Keratinocyte (primary cell): ENCODE results near the gene USP50. TPM values are rescaled to one million over a fixed set of nuclear protein-coding genes. Genes with fewer than 3 reads are reported as not detected.
"Not testable (repeated sequence)": the region's sequence is repeated elsewhere in the genome, so short reads cannot be mapped to it uniquely, and the experiment has no call there.

Source experiments
- DNase-seq: peaks from one replicate; pipeline ENCODE4 v3.0.0-alpha.2; 2011; ENCODE audit warnings: low read depth, missing footprints, low spot score
- FAIRE-seq: peaks from 2 replicates; lab custom pipeline; 2011; peaks lifted over from hg19 to GRCh38; lab: Jason Lieb, UNC
- H2AFZ ChIP-seq: 2 replicates; pipeline ENCODE4 v1.6.0; 2012; ENCODE audit warnings: low read length, control low read depth, inconsistent platforms; ENCODE audit not compliant: control insufficient read depth
- H3K27ac ChIP-seq: 2 replicates; pipeline ENCODE4 v1.5.1; 2011; ENCODE audit warnings: low read length; ENCODE audit not compliant: control insufficient read depth, insufficient read depth
- H3K27me3 ChIP-seq: 3 replicates; pipeline ENCODE4 v1.6.0; 2011; ENCODE audit warnings: low read length; ENCODE audit not compliant: control insufficient read depth, insufficient read depth; ENCODE audit errors: extremely low read depth
- H3K36me3 ChIP-seq, 2 experiments: 2 replicates in 1 of 2; 3 replicates in 1 of 2; pipeline ENCODE4 v1.5.1; 2011; ENCODE audit warnings: low read length in 2 of 2, mild to moderate bottlenecking in 1 of 2; ENCODE audit not compliant: control insufficient read depth in 2 of 2, insufficient read depth in 2 of 2; ENCODE audit errors: extremely low read depth in 1 of 2
- H3K4me1 ChIP-seq: 3 replicates; pipeline ENCODE4 v1.5.1; 2011; ENCODE audit warnings: low read length; ENCODE audit not compliant: control insufficient read depth, insufficient read depth; ENCODE audit errors: extremely low read depth
- H3K4me2 ChIP-seq: 3 replicates; pipeline ENCODE4 v1.6.0; 2011; ENCODE audit warnings: low read depth, low read length; ENCODE audit not compliant: control insufficient read depth, insufficient read depth; ENCODE audit errors: extremely low read depth
- H3K4me3 ChIP-seq, 3 experiments: fragments of 200-600 bp in 1 of 3; sonication (generic) in 1 of 3; 2 replicates in 2 of 3; 3 replicates in 1 of 3; pipeline ENCODE4 v1.5.1; 2011 to 2016; ENCODE audit warnings: low read length in 3 of 3, mild to moderate bottlenecking in 3 of 3, control low read depth in 2 of 3, inconsistent platforms in 1 of 3, low read depth in 1 of 3, mixed read lengths in 1 of 3, mixed run types in 1 of 3, moderate library complexity in 1 of 3; ENCODE audit not compliant: control insufficient read depth in 2 of 3, insufficient read depth in 2 of 3; ENCODE audit errors: extremely low read depth in 1 of 3
- H3K79me2 ChIP-seq: 2 replicates; pipeline ENCODE4 v1.6.0; 2012; ENCODE audit warnings: low read length; ENCODE audit not compliant: control insufficient read depth, insufficient read depth
- H3K9ac ChIP-seq: 3 replicates; pipeline ENCODE4 v1.6.0; 2011; ENCODE audit warnings: low read length; ENCODE audit not compliant: control insufficient read depth, insufficient read depth; ENCODE audit errors: extremely low read depth
- H3K9me1 ChIP-seq: 3 replicates; pipeline ENCODE4 v1.6.0; 2011; ENCODE audit warnings: low read length; ENCODE audit not compliant: control insufficient read depth, insufficient read depth; ENCODE audit errors: extremely low read depth
- H3K9me3 ChIP-seq: 2 replicates; pipeline ENCODE4 v1.5.1; 2012; ENCODE audit warnings: low read depth, low read length; ENCODE audit not compliant: control insufficient read depth
- H4K20me1 ChIP-seq: 3 replicates; pipeline ENCODE4 v1.6.0; 2011; ENCODE audit warnings: low read length; ENCODE audit not compliant: control insufficient read depth, insufficient read depth; ENCODE audit errors: extremely low read depth
- CTCF ChIP-seq, 3 experiments: IDR thresholded peaks in 1 of 3; conservative IDR thresholded peaks in 1 of 3; optimal IDR thresholded peaks in 1 of 3; 2 replicates in 2 of 3; 3 replicates in 1 of 3; pipeline versions ENCODE3 to v1.5.1; 2011; ENCODE audit warnings: low read length in 3 of 3, mild to moderate bottlenecking in 3 of 3, moderate library complexity in 2 of 3, control low read depth in 1 of 3, inconsistent platforms in 1 of 3; ENCODE audit not compliant: insufficient read depth in 2 of 3; ENCODE audit errors: extremely low read depth in 1 of 3
- EZH2 ChIP-seq: IDR thresholded peaks from one replicate; pipeline ENCODE4 v1.6.1; 2012; ENCODE audit warnings: inconsistent platforms, mild to moderate bottlenecking, low read length, moderate library complexity
- dilution Hi-C: fragments of 300-500 bp; cut with MboI; formaldehyde crosslinking; loops from one replicate; pipeline ENCODE4 v1.7.0; 2020; ENCODE audit warnings: low sequenced_read_pairs; ENCODE audit not compliant: extremely low pct_ligation_motif_present
- polyA plus RNA-seq, 5 experiments: library from polyadenylated mRNA; depleted of rRNA in 3 of 5; stranded (reverse) in 3 of 5; stranded (forward) in 1 of 5; unstranded in 1 of 5; fragments of >200 nt; gene quantifications; 1 replicate in 1 of 5; 2 replicates in 3 of 5; 3 replicates in 1 of 5; pipeline versions ENCODE4 v1.2.1 to v1.2.3, GENCODE V29; 2011 to 2012; ENCODE audit warnings: missing spikeins in 2 of 5, low read depth in 1 of 5, low replicate concordance in 1 of 5

The USP50 gene
- polyA plus RNA-seq, 1 donor (not counting 4 experiments of a cell fraction or from before 2014, with no cell fraction given): not detected

GRCh38 chr15:50577492-50577891 is 31.0 kb upstream of the USP50 start:
- DNase-seq: no peak
- no peaks in the 10 kb centered on the region for H3K4me1 ChIP-seq
- TF ChIP-seq CTCF (optimal IDR thresholded peaks at IDR 0.05 in 1 of 3, IDR thresholded peaks at IDR 0.05 in 1 of 3, conservative IDR thresholded peaks at IDR 0.05 in 1 of 3; ENCODE audit: extremely low read depth in 1 of 3, insufficient read depth in 2 of 3, low read length in 3 of 3): no peak
- TF ChIP-seq EZH2: no peak
- H2AFZ ChIP-seq: no peak overlapping the region
- no peak overlapping the region for H3K9ac ChIP-seq
- no peaks in the 10 kb centered on the region for H3K9me1 ChIP-seq
- H3K4me2 ChIP-seq: no peak overlapping the region
- no peaks in the 10 kb centered on the region for H4K20me1 ChIP-seq
- dilution Hi-C loops: no loop called here
- H3K79me2 ChIP-seq: no peaks in the 10 kb centered on the region
- H3K27ac ChIP-seq: no peak overlapping the region
- H3K27me3 ChIP-seq: no peaks in the 10 kb centered on the region
- H3K36me3 ChIP-seq: peaks cover 6% of the 10 kb centered on the region in 2 experiments
- H3K9me3 ChIP-seq: no peaks in the 10 kb centered on the region
- no peak overlapping the region for H3K4me3 ChIP-seq
- no peak for FAIRE-seq

- H3K79me2 ChIP-seq: no peaks in the 10 kb centered on the region
- H3K4me1 ChIP-seq: no peaks in the 10 kb centered on the region
- H3K9me3 ChIP-seq: no peaks in the 10 kb centered on the region
- H3K27ac ChIP-seq: no peak overlapping the region
- no peak overlapping the region for H3K4me2 ChIP-seq
- DNase-seq (no peak), FAIRE-seq (no peak)
- TF ChIP-seq CTCF (optimal IDR thresholded peaks at IDR 0.05 in 1 of 3, IDR thresholded peaks at IDR 0.05 in 1 of 3, conservative IDR thresholded peaks at IDR 0.05 in 1 of 3; ENCODE audit: extremely low read depth in 1 of 3, insufficient read depth in 2 of 3, low read length in 3 of 3) (no peak), EZH2 (no peak)
- no peak overlapping the region for H3K9ac ChIP-seq
- H4K20me1 ChIP-seq: no peaks in the 10 kb centered on the region
- H3K4me3 ChIP-seq: no peak overlapping the region
- H3K9me1 ChIP-seq: no peaks in the 10 kb centered on the region
- no peaks in the 10 kb centered on the region for H3K27me3 ChIP-seq
- dilution Hi-C loops: no loop called here
- H2AFZ ChIP-seq: no peak overlapping the region
- peaks cover 7 to 9% of the 10 kb centered on the region in 2 experiments for H3K36me3 ChIP-seq
Measured at GRCh38 chr15:50576166-50576565, 29.7 kb upstream of the USP50 start.

GRCh38 chr15:50573842-50574241 is 27.4 kb upstream of the USP50 start:
- DNase-seq, FAIRE-seq, H2AFZ ChIP-seq, H3K9me1 ChIP-seq, H3K9me3 ChIP-seq, H3K4me1 ChIP-seq, H3K79me2 ChIP-seq, H3K9ac ChIP-seq, H3K27me3 ChIP-seq, dilution Hi-C loops, H3K4me3 ChIP-seq, H3K4me2 ChIP-seq, H3K27ac ChIP-seq, H4K20me1 ChIP-seq: not testable (repeated sequence)
- H3K36me3 ChIP-seq: peaks cover 9 to 12% of the 10 kb centered on the region in 2 experiments
